Caco-2 (cell line): ENCODE measurements around the gene TSNAX. TPM values are rescaled to one million over a fixed set of nuclear protein-coding genes. Genes with fewer than 3 reads are reported as not detected.
"Not testable (repeated sequence)": the region's sequence is repeated elsewhere in the genome, so short reads cannot be mapped to it uniquely, and the experiment has no call there.

Experiments
- BruUV-seq: library from RNA; stranded (reverse); fragments of 400-500 nt; replicated peaks from 2 replicates; lab custom pipeline; 2021; lab: Mats Ljungman, UMichigan
- CTCF ChIA-PET: fragments of 300-600 bp; sonication (Branson Sonifier 250); formaldehyde crosslinking; loops from one replicate; lab custom pipeline; 2022; ENCODE audit warnings: antibody characterized with exemption; lab: Charles Lee
- POLR2A ChIA-PET: fragments of 300-600 bp; sonication (Branson Sonifier 250); formaldehyde crosslinking; loops from one replicate; lab custom pipeline; 2022; ENCODE audit warnings: antibody characterized with exemption; lab: Charles Lee
- DNase-seq, 2 experiments: peaks; one replicate each; pipeline versions ENCODE4 v3.0.0 to v3.0.0-alpha.2; 2020 to 2022
- H3K27me3 ChIP-seq: replicated peaks from 2 replicates; pipeline ENCODE4 v1.6.0; 2011; ENCODE audit warnings: low read length; ENCODE audit not compliant: control insufficient read depth, insufficient read depth
- H3K36me3 ChIP-seq: 2 replicates; pipeline ENCODE4 v1.5.1; 2011; ENCODE audit warnings: low read length; ENCODE audit not compliant: control insufficient read depth, insufficient read depth
- H3K4me1 ChIP-seq: fragments of 250-450 bp; sonication (Bioruptor Pico); 2 replicates; pipeline ENCODE4 v1.5.1; 2020; ENCODE audit warnings: mild to moderate bottlenecking
- H3K4me3 ChIP-seq: 2 replicates; pipeline ENCODE4 v1.5.1; 2011; ENCODE audit warnings: low read depth, mild to moderate bottlenecking, control low read depth, low read length
- H3K9me3 ChIP-seq: fragments of 250-450 bp; sonication (Bioruptor Pico); 2 replicates; pipeline ENCODE4 v1.5.1; 2020; ENCODE audit warnings: mild to moderate bottlenecking, moderate library complexity
- H3K27ac Mint-ChIP-seq: one replicate; pipeline ENCODE4 v1.8.0; 2022; ENCODE audit warnings: mixed read lengths; ENCODE audit not compliant: unreplicated experiment
- H3K27me3 Mint-ChIP-seq: one replicate; pipeline ENCODE4 v1.8.0; 2022; ENCODE audit warnings: mixed read lengths; ENCODE audit not compliant: insufficient read depth, unreplicated experiment
- H3K36me3 Mint-ChIP-seq: one replicate; pipeline ENCODE4 v1.8.0; 2022; ENCODE audit warnings: mild to moderate bottlenecking, mixed read lengths; ENCODE audit not compliant: insufficient read depth, unreplicated experiment
- H3K4me1 Mint-ChIP-seq: one replicate; pipeline ENCODE4 v1.8.0; 2022; ENCODE audit warnings: low read depth, mixed read lengths; ENCODE audit not compliant: unreplicated experiment
- H3K4me3 Mint-ChIP-seq: one replicate; pipeline ENCODE4 v1.8.0; 2022; ENCODE audit warnings: mild to moderate bottlenecking, moderate library complexity, mixed read lengths; ENCODE audit not compliant: unreplicated experiment
- H3K9me3 Mint-ChIP-seq: one replicate; pipeline ENCODE4 v1.8.0; 2022; ENCODE audit warnings: mixed read lengths; ENCODE audit not compliant: unreplicated experiment
- intact Hi-C: fragments of 100-400 bp; cut with micrococcal nuclease; formaldehyde crosslinking; loops from one replicate; pipeline ENCODE4 v1.10.0; 2022; ENCODE audit not compliant: unreplicated experiment
- total RNA-seq: library from RNA; stranded (reverse); gene quantifications from 2 replicates; pipeline ENCODE4 v1.2.3, GENCODE V29; 2022
- TF ChIP-seq, protein P1 (sequence below), 2 experiments: fragments of 200-600 bp in 1 of 2; IDR thresholded peaks; 1 replicate in 1 of 2; 2 replicates in 1 of 2; pipeline versions ENCODE4 v1.5.1 to v1.8.0; 2011 to 2022; ENCODE audit warnings: antibody characterized with exemption in 1 of 2, control low read depth in 1 of 2, inconsistent platforms in 1 of 2, low read depth in 1 of 2, low read length in 1 of 2, mild to moderate bottlenecking in 1 of 2, moderate library complexity in 1 of 2; ENCODE audit not compliant: insufficient read depth in 1 of 2, severe bottlenecking in 1 of 2, unreplicated experiment in 1 of 2

The TSNAX gene
- total RNA-seq, 1 experiment from 2014 or later = 39.0 TPM

DNA sequence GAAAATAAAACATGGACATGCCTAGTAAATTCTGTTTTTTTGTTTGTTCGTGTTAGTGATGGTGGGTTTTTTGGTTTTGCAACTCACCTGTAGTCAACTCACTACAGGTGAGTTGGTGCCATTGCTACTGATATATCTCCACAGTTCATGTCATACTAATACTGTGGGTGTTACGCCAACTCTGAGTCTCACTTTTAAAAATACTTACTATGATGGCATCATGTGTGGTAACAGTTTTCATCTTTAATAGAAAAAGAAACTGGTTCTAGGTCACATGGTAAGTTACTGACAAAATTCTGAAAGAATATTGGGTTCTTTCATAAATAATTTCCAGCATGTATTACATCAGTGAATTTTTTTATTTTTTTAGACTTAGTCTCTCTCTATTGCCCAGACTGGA, 38.0 kb downstream of the TSNAX start:
- Histone ChIP-seq H3K9me3 (no peaks in the 10 kb centered on the region), H3K36me3 (no peaks in the 10 kb centered on the region; the same call in 1 of the 2 replicates), H3K27me3 (no peaks in the 10 kb centered on the region), H3K4me1 (no peaks in the 10 kb centered on the region), H3K4me3 (no peak overlapping the region)
- no TSS peak for BruUV-seq
- H3K27ac Mint-ChIP-seq = no peak overlapping the region
- DNase-seq = no peak
- ChIA-PET POLR2A (no interaction called here), CTCF (no interaction called here)
- H3K36me3 Mint-ChIP-seq = peaks cover 38% of the 10 kb centered on the region
- no peak overlapping the region for H3K4me3 Mint-ChIP-seq
- H3K9me3 Mint-ChIP-seq = peaks cover 9% of the 10 kb centered on the region
- TF ChIP-seq, protein P1, sequence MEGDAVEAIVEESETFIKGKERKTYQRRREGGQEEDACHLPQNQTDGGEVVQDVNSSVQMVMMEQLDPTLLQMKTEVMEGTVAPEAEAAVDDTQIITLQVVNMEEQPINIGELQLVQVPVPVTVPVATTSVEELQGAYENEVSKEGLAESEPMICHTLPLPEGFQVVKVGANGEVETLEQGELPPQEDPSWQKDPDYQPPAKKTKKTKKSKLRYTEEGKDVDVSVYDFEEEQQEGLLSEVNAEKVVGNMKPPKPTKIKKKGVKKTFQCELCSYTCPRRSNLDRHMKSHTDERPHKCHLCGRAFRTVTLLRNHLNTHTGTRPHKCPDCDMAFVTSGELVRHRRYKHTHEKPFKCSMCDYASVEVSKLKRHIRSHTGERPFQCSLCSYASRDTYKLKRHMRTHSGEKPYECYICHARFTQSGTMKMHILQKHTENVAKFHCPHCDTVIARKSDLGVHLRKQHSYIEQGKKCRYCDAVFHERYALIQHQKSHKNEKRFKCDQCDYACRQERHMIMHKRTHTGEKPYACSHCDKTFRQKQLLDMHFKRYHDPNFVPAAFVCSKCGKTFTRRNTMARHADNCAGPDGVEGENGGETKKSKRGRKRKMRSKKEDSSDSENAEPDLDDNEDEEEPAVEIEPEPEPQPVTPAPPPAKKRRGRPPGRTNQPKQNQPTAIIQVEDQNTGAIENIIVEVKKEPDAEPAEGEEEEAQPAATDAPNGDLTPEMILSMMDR (IDR thresholded peaks at IDR 0.05; ENCODE audit: insufficient read depth in 1 of 2, low read depth in 1 of 2, low read length in 1 of 2, severe bottlenecking in 1 of 2, unreplicated experiment in 1 of 2) = no peak
- H3K4me1 Mint-ChIP-seq = no peaks in the 10 kb centered on the region
- H3K27me3 Mint-ChIP-seq = no peaks in the 10 kb centered on the region
- intact Hi-C loops = no loop called here

DNA sequence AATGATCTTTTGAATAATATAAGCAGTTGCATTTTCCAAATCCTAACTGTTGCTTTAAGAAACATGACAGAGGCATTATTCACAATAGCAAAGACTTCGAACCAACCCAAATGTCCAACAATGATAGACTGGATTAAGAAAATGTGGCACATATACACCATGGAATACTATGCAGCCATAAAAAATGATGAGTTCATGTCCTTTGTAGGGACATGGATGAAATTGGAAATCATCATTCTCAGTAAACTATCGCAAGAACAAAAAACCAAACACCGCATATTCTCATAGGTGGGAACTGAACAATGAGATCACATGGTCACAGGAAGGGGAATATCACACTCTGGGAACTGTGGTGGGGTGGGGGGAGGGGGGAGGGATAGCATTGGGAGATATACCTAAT, 41.8 kb downstream of the TSNAX start:
- H3K27me3 ChIP-seq, H3K27me3 Mint-ChIP-seq, H3K27ac Mint-ChIP-seq, H3K9me3 Mint-ChIP-seq, BruUV-seq, H3K36me3 ChIP-seq, H3K4me3 ChIP-seq, intact Hi-C loops, H3K4me3 Mint-ChIP-seq, POLR2A ChIA-PET, CTCF ChIA-PET, H3K4me1 Mint-ChIP-seq, H3K9me3 ChIP-seq, H3K4me1 ChIP-seq, DNase-seq: not testable (repeated sequence)
- peaks cover 20% of the 10 kb centered on the region for H3K36me3 Mint-ChIP-seq

DNA sequence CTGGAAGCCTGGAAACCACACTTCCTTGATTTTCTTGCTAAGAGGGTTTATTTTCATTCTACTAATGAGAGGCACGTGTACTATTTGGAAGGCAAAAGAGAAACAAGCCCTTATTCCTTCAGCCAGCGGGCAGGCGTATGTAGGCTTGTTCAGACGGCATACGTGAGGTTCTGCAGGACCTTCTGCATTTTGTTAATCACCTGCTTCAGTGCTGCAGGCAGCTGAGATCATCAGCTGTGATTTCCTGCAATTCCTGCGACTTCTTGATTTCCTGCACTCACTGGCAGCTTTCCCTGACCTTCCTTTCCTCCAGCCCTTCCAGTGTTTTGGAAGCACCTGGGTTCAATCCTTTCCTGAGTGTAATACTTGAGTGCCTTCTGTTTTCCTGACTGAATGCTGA, 43.4 kb downstream of the TSNAX start:
- Mint-ChIP-seq H3K4me1 (peaks cover 4% of the 10 kb centered on the region), H3K4me3 (no peak overlapping the region)
- CTCF ChIA-PET = no interaction called here

More for the DNA sequence above, 43.4 kb downstream of the TSNAX start:
- Histone ChIP-seq H3K27me3 (no peaks in the 10 kb centered on the region), H3K36me3 (no peaks in the 10 kb centered on the region), H3K4me1 (peaks cover 1% of the 10 kb centered on the region), H3K4me3 (no peak overlapping the region), H3K9me3 (no peaks in the 10 kb centered on the region)
- TF ChIP-seq, protein P1 (IDR thresholded peaks at IDR 0.05; ENCODE audit: insufficient read depth in 1 of 2, low read depth in 1 of 2, low read length in 1 of 2, severe bottlenecking in 1 of 2, unreplicated experiment in 1 of 2) = no peak
- no peak overlapping the region for H3K27ac Mint-ChIP-seq
- H3K9me3 Mint-ChIP-seq = peaks cover 9% of the 10 kb centered on the region
- no peak for DNase-seq
- BruUV-seq = no TSS peak
- peaks cover 12% of the 10 kb centered on the region for H3K36me3 Mint-ChIP-seq
- H3K27me3 Mint-ChIP-seq = no peaks in the 10 kb centered on the region
- intact Hi-C loops = no loop called here
- POLR2A ChIA-PET = no interaction called here
